Peyer's patch (tissue), 4 donors: ENCODE results near the gene KLHL34. TPM values are rescaled to one million over a fixed set of nuclear protein-coding genes. Genes with fewer than 3 reads are reported as not detected.

ENCODE experiments used
- DNase-seq, 3 donors: peaks; one replicate each; pipeline ENCODE4 v3.0.0-alpha.2; 2017 to 2019
- H3K27ac ChIP-seq, 4 donors: fragments of 200-600 bp; sonication (generic); one replicate each; pipeline ENCODE4 v1.5.1; 2016 to 2019
- H3K27me3 ChIP-seq, 2 donors: fragments of 200-600 bp; sonication (generic); one replicate each; pipeline ENCODE4 v1.5.1; 2019
- H3K36me3 ChIP-seq, 3 donors: fragments of 200-600 bp; sonication (generic); one replicate each; pipeline ENCODE4 v1.5.1; 2016 to 2019
- H3K4me1 ChIP-seq, 4 donors: fragments of 200-600 bp; sonication (generic); one replicate each; pipeline ENCODE4 v1.5.1; 2016 to 2019
- H3K4me3 ChIP-seq, 4 donors: fragments of 200-600 bp; sonication (generic); 1 replicate in 3 of 4; 2 replicates in 1 of 4; pipeline ENCODE4 v1.5.1; 2016 to 2019; ENCODE audit warnings: mild to moderate bottlenecking in 1 of 4
- H3K9me3 ChIP-seq, 4 donors: fragments of 200-600 bp; sonication (generic); one replicate each; pipeline ENCODE4 v1.5.1; 2016 to 2019; ENCODE audit warnings: mild to moderate bottlenecking in 1 of 4
- CTCF ChIP-seq, 6 experiments: fragments of 450-650 bp in 4 of 6; fragments of 200-600 bp in 2 of 6; sonication (generic) in 1 of 6; IDR thresholded peaks; one replicate each; pipeline ENCODE4 v1.5.1; 2017 to 2019; ENCODE audit warnings: antibody characterized with exemption in 6 of 6, mild to moderate bottlenecking in 3 of 6, moderate library complexity in 1 of 6
- POLR2A ChIP-seq, 2 donors: fragments of 450-650 bp; IDR thresholded peaks; one replicate each; pipeline ENCODE4 v1.5.1; 2017; ENCODE audit warnings: antibody characterized with exemption in 2 of 2, mild to moderate bottlenecking in 2 of 2, moderate library complexity in 2 of 2
- total RNA-seq, 4 donors: library from RNA; depleted of rRNA; stranded (reverse); fragments of >200 nt; gene quantifications; one replicate each; pipeline ENCODE4 v1.1.0, GENCODE V29; 2016

The KLHL34 gene
- total RNA-seq, 4 donors from 2014 or later: 1.7 to 5.8 (median 4.3) TPM

DNA sequence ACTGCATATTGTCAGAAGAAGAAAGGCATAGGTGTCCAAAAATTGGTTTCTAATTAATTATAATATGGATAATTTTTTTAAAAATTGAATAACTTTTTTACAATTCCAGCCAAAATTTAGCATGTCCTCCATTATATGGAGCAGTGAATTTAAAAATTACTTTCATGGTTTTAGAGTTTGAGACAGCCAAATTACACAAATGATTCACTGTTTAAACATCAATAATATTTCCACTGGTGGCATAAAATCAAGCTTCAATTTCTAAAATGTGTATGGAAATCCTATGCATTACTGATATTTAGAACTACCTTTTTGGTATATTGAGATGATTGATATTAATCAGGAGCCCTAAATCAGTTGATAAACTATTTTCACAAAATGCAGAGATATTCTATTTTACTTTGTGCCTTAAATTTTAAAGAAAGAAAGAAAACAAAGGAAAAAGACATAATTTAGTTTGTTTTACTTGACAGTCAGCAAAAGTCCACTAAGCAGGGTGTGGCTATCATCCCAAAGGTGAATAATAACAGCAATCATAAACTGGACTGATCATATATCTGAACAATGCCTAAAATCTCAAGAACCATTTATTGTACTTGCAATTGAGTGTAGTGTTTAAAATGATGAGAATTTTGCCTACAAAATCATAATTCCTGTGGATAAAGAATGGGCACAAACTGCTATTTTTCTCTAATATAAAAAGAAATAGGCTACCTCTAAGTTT lies 34.2 kb downstream of the KLHL34 start:
- Histone ChIP-seq H3K4me1 (no peaks in the 10 kb centered on the region), H3K27me3 (no peaks in the 10 kb centered on the region), H3K4me3 (no peak overlapping the region), H3K9me3 (no peaks in the 10 kb centered on the region), H3K36me3 (no peaks in the 10 kb centered on the region), H3K27ac (no peak overlapping the region)
- TF ChIP-seq POLR2A (IDR thresholded peaks at IDR 0.05): no peak
- no peak for TF ChIP-seq CTCF (IDR thresholded peaks at IDR 0.05)
- no peak for DNase-seq

DNA sequence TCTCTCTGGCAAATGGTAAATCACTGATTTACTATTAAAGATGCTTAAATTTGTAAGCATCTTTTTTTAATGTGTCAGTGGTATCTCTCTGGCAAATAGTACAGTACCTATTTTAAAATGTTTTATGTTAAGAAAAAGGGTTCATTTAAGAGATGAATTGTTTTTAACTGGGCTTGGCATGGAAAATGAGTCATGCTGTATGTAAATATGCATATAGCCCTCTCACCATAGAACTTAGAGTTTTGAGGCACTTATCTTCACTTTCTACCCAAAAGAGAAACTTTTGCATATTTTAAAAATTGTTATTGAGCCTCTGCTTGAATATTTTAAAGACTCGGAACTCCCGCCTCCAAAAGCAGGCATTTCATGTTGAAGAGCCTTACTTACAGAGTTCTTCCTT lies 37.9 kb downstream of the KLHL34 start:
- Histone ChIP-seq H3K27ac (no peak overlapping the region), H3K36me3 (no peaks in the 10 kb centered on the region), H3K27me3 (no peaks in the 10 kb centered on the region), H3K4me3 (no peak overlapping the region), H3K9me3 (no peaks in the 10 kb centered on the region), H3K4me1 (no peaks in the 10 kb centered on the region)
- TF ChIP-seq CTCF (IDR thresholded peaks at IDR 0.05) (no peak), POLR2A (IDR thresholded peaks at IDR 0.05) (no peak)
- DNase-seq: no peak

- Histone ChIP-seq H3K27ac (no peak overlapping the region), H3K9me3 (no peaks in the 10 kb centered on the region), H3K36me3 (no peaks in the 10 kb centered on the region), H3K4me1 (no peaks in the 10 kb centered on the region), H3K27me3 (no peaks in the 10 kb centered on the region), H3K4me3 (no peak overlapping the region)
- TF ChIP-seq POLR2A (IDR thresholded peaks at IDR 0.05): no peak
- TF ChIP-seq CTCF (IDR thresholded peaks at IDR 0.05): no peak
- DNase-seq: no peak
Observed at GRCh38 chrX:21616386-21616785, 41.7 kb downstream of the KLHL34 start.

- TF ChIP-seq CTCF (IDR thresholded peaks at IDR 0.05) (no peak), POLR2A (IDR thresholded peaks at IDR 0.05) (no peak)
- Histone ChIP-seq H3K27ac (no peak overlapping the region), H3K27me3 (no peaks in the 10 kb centered on the region), H3K9me3 (no peaks in the 10 kb centered on the region), H3K4me3 (no peak overlapping the region), H3K4me1 (no peaks in the 10 kb centered on the region), H3K36me3 (no peaks in the 10 kb centered on the region)
- DNase-seq: no peak
Observed at GRCh38 chrX:21612154-21612553, 46.0 kb downstream of the KLHL34 start.

DNA sequence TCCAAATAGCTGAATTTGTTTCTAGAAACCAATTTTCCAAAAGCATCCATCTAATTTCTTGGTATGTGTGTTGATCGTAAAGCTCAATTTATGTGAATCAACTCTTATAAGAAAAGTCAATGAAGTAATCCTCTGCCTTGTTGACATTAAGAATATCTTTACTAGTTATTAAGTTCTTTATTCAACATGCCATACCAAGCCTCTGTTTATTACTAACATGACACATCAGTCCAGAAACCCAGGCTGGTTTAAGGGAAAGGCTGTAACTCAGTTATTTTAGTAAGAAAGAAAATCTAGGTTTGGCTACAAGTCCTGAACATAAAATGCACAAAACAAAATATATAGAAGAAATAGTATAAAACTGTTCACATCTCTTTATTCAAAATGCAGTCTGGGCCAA lies 48.0 kb downstream of the KLHL34 start:
- TF ChIP-seq CTCF (IDR thresholded peaks at IDR 0.05): no peak
- no peak for TF ChIP-seq POLR2A (IDR thresholded peaks at IDR 0.05)
- H3K4me1 ChIP-seq: no peaks in the 10 kb centered on the region
- H3K27ac ChIP-seq: no peak overlapping the region
- H3K4me3 ChIP-seq: no peak overlapping the region
- H3K9me3 ChIP-seq: no peaks in the 10 kb centered on the region
- no peaks in the 10 kb centered on the region for H3K36me3 ChIP-seq
- no peaks in the 10 kb centered on the region for H3K27me3 ChIP-seq
- DNase-seq: no peak

DNA sequence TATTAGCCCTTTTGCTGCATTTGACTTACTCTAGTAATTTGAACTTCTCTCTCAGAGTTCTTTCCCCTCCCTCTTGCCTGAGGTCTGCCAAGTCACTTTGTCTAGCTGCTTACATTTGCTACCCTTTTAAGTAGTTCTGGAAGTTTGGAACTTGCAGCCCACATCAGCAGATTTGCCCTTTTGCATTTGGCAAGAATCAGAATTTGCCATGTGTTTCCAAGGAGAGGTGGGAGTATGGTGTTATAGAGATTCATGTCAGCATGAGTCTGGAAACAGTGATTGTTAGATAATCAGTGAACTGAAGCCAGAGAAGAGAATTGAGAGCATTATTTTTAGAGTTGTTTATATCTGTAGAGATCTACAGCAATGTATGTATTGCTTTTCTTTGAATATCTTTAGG lies 52.1 kb downstream of the KLHL34 start:
- H3K4me1 ChIP-seq: no peaks in the 10 kb centered on the region
- no peaks in the 10 kb centered on the region for H3K27me3 ChIP-seq
- no peak for DNase-seq
- no peak overlapping the region for H3K27ac ChIP-seq
- H3K36me3 ChIP-seq: no peaks in the 10 kb centered on the region
- H3K4me3 ChIP-seq: no peak overlapping the region
- H3K9me3 ChIP-seq: no peaks in the 10 kb centered on the region
- no peak for TF ChIP-seq POLR2A (IDR thresholded peaks at IDR 0.05)
- no peak for TF ChIP-seq CTCF (IDR thresholded peaks at IDR 0.05)
